Stimulated activated CD8-positive, alpha-beta memory T cell treated with anti-CD3 and anti-CD28 coated beads, Interleukin-12 subunit alpha, Interleukin-12 subunit beta, amount 100 ng/mL, for 1 hour (primary cell): ENCODE data around the gene ATP6AP1.

Source experiments
- DNase-seq: peaks from one replicate; pipeline ENCODE4 v3.0.0-alpha.2; 2020; ENCODE audit warnings: low read depth

Gene ATP6AP1

GRCh38 chrX:154449618-154450017 is 21.1 kb downstream of the ATP6AP1 start:
- DNase-seq = no peak

- no peak for DNase-seq
Measured at GRCh38 chrX:154450312-154450711, 21.8 kb downstream of the ATP6AP1 start.

- DNase-seq = no peak
Measured at GRCh38 chrX:154452823-154453222, 24.3 kb downstream of the ATP6AP1 start.

GRCh38 chrX:154457491-154458115 is 29.1 kb downstream of the ATP6AP1 start:
- DNase-seq = peak; percentile 28

- peak; percentile 44 for DNase-seq
Measured at GRCh38 chrX:154458116-154458953, 29.9 kb downstream of the ATP6AP1 start, which contains the start of gene PLXNA3. PLXNA3 (plus strand) TSS chrX:154458281; CDS start chrX:154460184, 1,903 bp downstream.

- no peak for DNase-seq
Measured at GRCh38 chrX:154458954-154459778, 30.7 kb downstream of the ATP6AP1 start.

- no peak for DNase-seq
Measured at GRCh38 chrX:154459832-154460231, 31.4 kb downstream of the ATP6AP1 start.

- no peak for DNase-seq
Measured at GRCh38 chrX:154460326-154460725, 31.8 kb downstream of the ATP6AP1 start.

GRCh38 chrX:154462396-154462795 is 33.9 kb downstream of the ATP6AP1 start:
- DNase-seq = no peak

- no peak for DNase-seq
Measured at GRCh38 chrX:154463611-154464220, 35.2 kb downstream of the ATP6AP1 start.

GRCh38 chrX:154464806-154465365 is 36.4 kb downstream of the ATP6AP1 start:
- DNase-seq = no peak

GRCh38 chrX:154465601-154466000 is 37.1 kb downstream of the ATP6AP1 start:
- no peak for DNase-seq

- no peak for DNase-seq
Measured at GRCh38 chrX:154466036-154466435, 37.6 kb downstream of the ATP6AP1 start.

- no peak for DNase-seq
Measured at GRCh38 chrX:154466907-154467306, 38.4 kb downstream of the ATP6AP1 start.

GRCh38 chrX:154467556-154467955 is 39.1 kb downstream of the ATP6AP1 start:
- DNase-seq = no peak

- no peak for DNase-seq
Measured at GRCh38 chrX:154468217-154468616, 39.7 kb downstream of the ATP6AP1 start.

- DNase-seq = no peak
Measured at GRCh38 chrX:154469114-154469513, 40.6 kb downstream of the ATP6AP1 start.

- DNase-seq = no peak
Measured at GRCh38 chrX:154469880-154470279, 41.4 kb downstream of the ATP6AP1 start.

GRCh38 chrX:154470434-154470833 is 42.0 kb downstream of the ATP6AP1 start:
- no peak for DNase-seq

- DNase-seq = no peak
Measured at GRCh38 chrX:154470914-154471568, 42.6 kb downstream of the ATP6AP1 start.
